ENCODE measurements around the gene CEPT1. TPM values are rescaled to one million over a fixed set of nuclear protein-coding genes. Genes with fewer than 3 reads are reported as not detected.

CEPT1 gene
- polyA plus RNA-seq, 1 of the 3 experiments (the other 2 are of a cell fraction), result 11.6 TPM

DNA sequence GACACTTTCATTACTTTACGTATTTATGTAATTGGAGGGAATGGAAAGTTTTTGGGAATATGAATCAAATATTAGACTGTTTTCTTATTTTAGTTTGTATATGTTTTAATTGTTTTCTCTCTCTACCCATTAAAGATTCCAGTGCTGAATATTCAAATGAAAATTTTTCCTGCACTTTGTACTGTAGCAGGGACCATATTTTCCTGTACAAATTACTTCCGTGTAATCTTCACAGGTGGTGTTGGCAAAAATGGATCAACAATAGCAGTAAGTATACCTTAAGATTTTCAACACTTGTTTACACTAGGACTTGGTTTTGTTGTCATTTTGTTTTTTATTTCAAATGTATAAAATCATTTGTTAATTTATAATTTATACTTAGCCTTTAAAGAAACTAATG is 42.0 kb downstream of the CEPT1 start (continued):
- TF ChIP-seq, protein P1, sequence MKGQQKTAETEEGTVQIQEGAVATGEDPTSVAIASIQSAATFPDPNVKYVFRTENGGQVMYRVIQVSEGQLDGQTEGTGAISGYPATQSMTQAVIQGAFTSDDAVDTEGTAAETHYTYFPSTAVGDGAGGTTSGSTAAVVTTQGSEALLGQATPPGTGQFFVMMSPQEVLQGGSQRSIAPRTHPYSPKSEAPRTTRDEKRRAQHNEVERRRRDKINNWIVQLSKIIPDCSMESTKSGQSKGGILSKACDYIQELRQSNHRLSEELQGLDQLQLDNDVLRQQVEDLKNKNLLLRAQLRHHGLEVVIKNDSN (IDR thresholded peaks at IDR 0.05; ENCODE audit: borderline replicate concordance, low read depth), result no peak

GRCh38 chr1:111183308-111184069 is 43.5 kb downstream of the CEPT1 start:
- Histone ChIP-seq H3K9me2 (no peaks in the 10 kb centered on the region), H3K9ac (no peak overlapping the region), H3K4me3 (ENCODE audit: low read depth in 2 of 2, low read length in 1 of 2) (no peak overlapping the region), H2AFZ (ENCODE audit: low read depth) (no peak overlapping the region), H3K4me1 (ENCODE audit: control insufficient read depth in 1 of 2, insufficient read depth in 2 of 2, low read depth in 1 of 2, low read length in 1 of 2) (no peaks in the 10 kb centered on the region), H4K20me1 (ENCODE audit: insufficient read depth) (no peaks in the 10 kb centered on the region), H3K4me2 (no peak overlapping the region), H3K27me3 (ENCODE audit: insufficient read depth) (no peaks in the 10 kb centered on the region), H3K9me3 (no peaks in the 10 kb centered on the region), H3K27ac (ENCODE audit: low read depth in 2 of 2, low read length in 1 of 2) (no peak overlapping the region; a peak in 1 of 4 replicates), H3K79me2 (ENCODE audit: insufficient read depth) (no peaks in the 10 kb centered on the region), H3F3A (replicated peaks; ENCODE audit: insufficient read depth) (no peaks in the 10 kb centered on the region), H3K36me3 (replicated peaks in 1 of 2; ENCODE audit: control insufficient read depth in 1 of 2, insufficient read depth in 2 of 2, low read length in 1 of 2) (peaks cover 58 to 77% of the 10 kb centered on the region in 2 experiments)
- DNase-seq, result no peak
- ChIA-PET POLR2A (no interaction called here), CTCF (interaction anchor here (1.2 kb wide), 1 partner anchor 586 kb away, joined by 5 read pairs; no protein-coding TSS in a partner anchor)
- no peak for TF ChIP-seq FOXM1 (IDR thresholded peaks at IDR 0.05; ENCODE audit: low read depth)
- no peak for TF ChIP-seq JUND (IDR thresholded peaks at IDR 0.05)
- no peak for TF ChIP-seq CHD2 (IDR thresholded peaks at IDR 0.05; ENCODE audit: low read length, partially characterized antibody)
- TF ChIP-seq RAD21 (IDR thresholded peaks at IDR 0.05; ENCODE audit: low read length), result no peak
- no peak for TF ChIP-seq MEF2A (IDR thresholded peaks at IDR 0.05; ENCODE audit: borderline replicate concordance, low read depth)
- TF ChIP-seq, protein P2, sequence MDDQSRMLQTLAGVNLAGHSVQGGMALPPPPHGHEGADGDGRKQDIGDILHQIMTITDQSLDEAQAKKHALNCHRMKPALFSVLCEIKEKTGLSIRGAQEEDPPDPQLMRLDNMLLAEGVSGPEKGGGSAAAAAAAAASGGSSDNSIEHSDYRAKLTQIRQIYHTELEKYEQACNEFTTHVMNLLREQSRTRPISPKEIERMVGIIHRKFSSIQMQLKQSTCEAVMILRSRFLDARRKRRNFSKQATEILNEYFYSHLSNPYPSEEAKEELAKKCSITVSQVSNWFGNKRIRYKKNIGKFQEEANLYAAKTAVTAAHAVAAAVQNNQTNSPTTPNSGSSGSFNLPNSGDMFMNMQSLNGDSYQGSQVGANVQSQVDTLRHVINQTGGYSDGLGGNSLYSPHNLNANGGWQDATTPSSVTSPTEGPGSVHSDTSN (IDR thresholded peaks at IDR 0.05), result no peak
- no peak for TF ChIP-seq FOXJ3 (CRISPR knock-in tag; IDR thresholded peaks at IDR 0.05)
- no peak for TF ChIP-seq ELF1 (IDR thresholded peaks at IDR 0.05)
- no peak for TF ChIP-seq SMC3 (IDR thresholded peaks at IDR 0.05; ENCODE audit: low read depth, low read length)
- TF ChIP-seq TEAD4 (IDR thresholded peaks at IDR 0.05; ENCODE audit: borderline replicate concordance, insufficient read depth), result no peak
- TF ChIP-seq GATA2 (CRISPR knock-in tag; IDR thresholded peaks at IDR 0.05), result no peak
- TF ChIP-seq TCF12 (IDR thresholded peaks at IDR 0.05), result no peak
- 97% methylated on average over 6 of the region's 6 CpGs for WGBS (ENCODE audit: low lambda C conversion rate)

GRCh38 chr1:111184663-111185062 is 44.6 kb downstream of the CEPT1 start:
- Histone ChIP-seq H2AFZ (ENCODE audit: low read depth) (no peak overlapping the region), H3K27me3 (ENCODE audit: insufficient read depth) (no peaks in the 10 kb centered on the region), H3K4me2 (no peak overlapping the region), H3F3A (replicated peaks; ENCODE audit: insufficient read depth) (no peaks in the 10 kb centered on the region), H3K9me3 (no peaks in the 10 kb centered on the region), H3K36me3 (replicated peaks in 1 of 2; ENCODE audit: control insufficient read depth in 1 of 2, insufficient read depth in 2 of 2, low read length in 1 of 2) (peaks cover 51 to 70% of the 10 kb centered on the region in 2 experiments), H3K9me2 (no peaks in the 10 kb centered on the region), H3K4me3 (ENCODE audit: low read depth in 2 of 2, low read length in 1 of 2) (no peak overlapping the region), H3K4me1 (ENCODE audit: control insufficient read depth in 1 of 2, insufficient read depth in 2 of 2, low read depth in 1 of 2, low read length in 1 of 2) (no peaks in the 10 kb centered on the region), H3K79me2 (ENCODE audit: insufficient read depth) (no peaks in the 10 kb centered on the region), H3K27ac (ENCODE audit: low read depth in 2 of 2, low read length in 1 of 2) (no peak overlapping the region), H3K9ac (no peak overlapping the region), H4K20me1 (ENCODE audit: insufficient read depth) (no peaks in the 10 kb centered on the region)
- TF ChIP-seq TAF1 (IDR thresholded peaks at IDR 0.05; ENCODE audit: borderline replicate concordance, low read depth, low read length), result no peak
- TF ChIP-seq CHD2 (IDR thresholded peaks at IDR 0.05; ENCODE audit: low read length, partially characterized antibody), result no peak
- TF ChIP-seq MXI1 (IDR thresholded peaks at IDR 0.05; ENCODE audit: low read depth, low read length), result no peak
- DNase-seq, result no peak
- POLR2A ChIA-PET, result no interaction called here
- CTCF ChIA-PET, result interaction anchor here (1.0 kb wide), 1 partner anchor 17 kb away, joined by 3 read pairs; no protein-coding TSS in a partner anchor
